Type B pancreatic cell (in vitro differentiated cells): ENCODE measurements around the gene SP140. TPM values are rescaled to one million over a fixed set of nuclear protein-coding genes. Genes with fewer than 3 reads are reported as not detected.

Source experiments
- DNase-seq: peaks from one replicate; pipeline ENCODE4 v3.0.0; 2021; ENCODE audit warnings: mixed read lengths; ENCODE audit not compliant: unreplicated experiment; ENCODE audit errors: extremely low spot score
- H3K27ac Mint-ChIP-seq: 2 replicates; pipeline ENCODE4 v1.8.0; 2021; ENCODE audit warnings: mild to moderate bottlenecking, mixed read lengths
- H3K27me3 Mint-ChIP-seq: 2 replicates; pipeline ENCODE4 v1.8.0; 2021; ENCODE audit warnings: mixed read lengths
- H3K36me3 Mint-ChIP-seq: 2 replicates; pipeline ENCODE4 v1.8.0; 2021; ENCODE audit warnings: mixed read lengths
- H3K4me1 Mint-ChIP-seq: one replicate; pipeline ENCODE4 v1.8.0; 2021; ENCODE audit warnings: mixed read lengths; ENCODE audit not compliant: unreplicated experiment
- H3K4me3 Mint-ChIP-seq: 2 replicates; pipeline ENCODE4 v1.8.0; 2021; ENCODE audit warnings: mild to moderate bottlenecking, mixed read lengths
- H3K9me3 Mint-ChIP-seq: 2 replicates; pipeline ENCODE4 v1.8.0; 2021; ENCODE audit warnings: mixed read lengths
- CTCF ChIP-seq: fragments of 200-600 bp; sonication (generic); conservative IDR thresholded peaks from 2 replicates; pipeline ENCODE4 v1.5.0; 2021; ENCODE audit warnings: antibody characterized with exemption, mild to moderate bottlenecking
- total RNA-seq: library from RNA; stranded (reverse); gene quantifications from 2 replicates; pipeline ENCODE4 v1.2.1, GENCODE V29; 2021; ENCODE audit warnings: low replicate concordance

SP140 gene
- total RNA-seq, 1 donor from 2014 or later = 0.97 TPM

GRCh38 chr2:230227216-230227615, 1.7 kb downstream of the SP140 start:
- H3K36me3 Mint-ChIP-seq = no peaks in the 10 kb centered on the region
- no peak for TF ChIP-seq CTCF
- H3K27me3 Mint-ChIP-seq = no peaks in the 10 kb centered on the region
- H3K4me3 Mint-ChIP-seq = no peak overlapping the region
- H3K9me3 Mint-ChIP-seq = no peaks in the 10 kb centered on the region
- no peak overlapping the region for H3K27ac Mint-ChIP-seq
- no peaks in the 10 kb centered on the region for H3K4me1 Mint-ChIP-seq
- DNase-seq = no peak

- Mint-ChIP-seq H3K4me3 (no peak overlapping the region), H3K9me3 (no peaks in the 10 kb centered on the region), H3K27ac (no peak overlapping the region), H3K36me3 (no peaks in the 10 kb centered on the region), H3K4me1 (no peaks in the 10 kb centered on the region), H3K27me3 (no peaks in the 10 kb centered on the region)
- no peak for TF ChIP-seq CTCF
- no peak for DNase-seq
Measured at GRCh38 chr2:230230087-230230486, 4.6 kb downstream of the SP140 start.

- no peaks in the 10 kb centered on the region for H3K36me3 Mint-ChIP-seq
- no peak for TF ChIP-seq CTCF
- H3K27ac Mint-ChIP-seq = no peak overlapping the region
- no peaks in the 10 kb centered on the region for H3K9me3 Mint-ChIP-seq
- no peaks in the 10 kb centered on the region for H3K27me3 Mint-ChIP-seq
- no peaks in the 10 kb centered on the region for H3K4me1 Mint-ChIP-seq
- H3K4me3 Mint-ChIP-seq = no peak overlapping the region
- no peak for DNase-seq
Measured at GRCh38 chr2:230230496-230231200, 5.1 kb downstream of the SP140 start.

- no peaks in the 10 kb centered on the region for H3K27me3 Mint-ChIP-seq
Measured at GRCh38 chr2:230231251-230231650, 5.7 kb downstream of the SP140 start.

GRCh38 chr2:230234122-230234722, 8.7 kb downstream of the SP140 start:
- no peak for DNase-seq
- Mint-ChIP-seq H3K9me3 (no peaks in the 10 kb centered on the region), H3K36me3 (no peaks in the 10 kb centered on the region), H3K4me3 (no peak overlapping the region), H3K27me3 (no peaks in the 10 kb centered on the region), H3K4me1 (no peaks in the 10 kb centered on the region), H3K27ac (no peak overlapping the region)
- no peak for TF ChIP-seq CTCF

More at GRCh38 chr2:230231251-230231650, 5.7 kb downstream of the SP140 start:
- no peak for TF ChIP-seq CTCF
- Mint-ChIP-seq H3K27ac (no peak overlapping the region), H3K4me1 (no peaks in the 10 kb centered on the region), H3K9me3 (no peaks in the 10 kb centered on the region), H3K36me3 (no peaks in the 10 kb centered on the region), H3K4me3 (no peak overlapping the region)
- DNase-seq = no peak
